ENCODE measurements around the gene WDR86. TPM values are rescaled to one million over a fixed set of nuclear protein-coding genes. Genes with fewer than 3 reads are reported as not detected.

The WDR86 gene
- total and polyA plus RNA-seq, 2 of the 8 experiments (the other 6 are each of a cell fraction or from before 2014, with no cell fraction given), result 12.7 to 15.8 TPM

DNA sequence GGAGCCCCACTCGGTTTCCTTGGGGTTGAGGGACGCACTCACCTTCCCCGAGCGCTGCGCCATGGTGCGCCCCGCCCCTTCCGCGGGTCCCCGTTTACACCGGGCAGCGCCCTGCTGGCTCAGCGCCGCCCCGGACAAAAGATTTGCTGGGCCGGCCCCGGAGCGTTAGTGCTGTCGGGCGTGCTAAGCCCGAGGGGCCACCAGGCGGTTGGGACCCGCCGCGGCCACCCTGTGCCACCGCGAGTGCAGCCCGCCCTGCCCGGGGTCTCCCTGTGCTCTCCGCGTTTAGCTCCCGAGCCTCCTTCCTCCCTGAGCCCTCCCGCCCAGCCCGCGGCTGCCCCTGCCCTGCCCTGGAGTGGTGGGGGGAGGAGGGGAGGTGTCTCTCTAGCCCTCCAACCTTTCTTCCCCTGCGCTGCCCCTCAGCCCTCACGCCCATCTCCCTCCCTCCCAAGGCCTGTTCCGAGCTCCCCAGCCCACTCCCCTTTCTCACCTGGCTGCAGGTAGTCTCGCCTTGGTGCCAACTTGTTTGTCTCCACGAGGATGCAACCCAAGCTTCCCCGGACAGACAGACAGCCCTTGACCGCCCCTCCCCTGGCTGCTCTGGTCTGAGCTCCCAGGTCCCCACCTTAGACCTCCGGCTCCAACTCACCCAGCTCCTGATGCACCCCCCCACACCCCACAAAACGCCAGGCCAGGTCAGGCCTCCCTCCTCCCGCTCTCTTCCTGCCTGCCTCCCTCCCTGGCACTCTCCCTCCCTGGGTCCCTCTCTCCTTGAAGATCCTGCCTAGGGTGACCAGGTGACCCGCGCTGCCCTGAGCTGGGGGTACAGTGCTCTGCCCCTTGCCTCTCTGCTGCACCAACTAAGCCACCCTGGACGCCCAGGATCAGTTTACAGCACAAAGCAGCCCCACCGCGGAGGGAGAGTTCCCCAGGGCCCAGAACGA is 30.3 kb upstream of the WDR86 start, which contains the start of gene CRYGN:
CRYGN (minus strand) TSS at position 287 of the 944 bp plus-strand sequence; CDS start at position 63, 224 bp downstream.
- no peak within 1 kb of the TSS for H3K14ac ChIP-seq (ENCODE audit: insufficient read length)
- H3K56ac ChIP-seq (replicated peaks; ENCODE audit: insufficient read length, low read depth, low read length), result peak within 1 kb of the TSS; percentile 42
- peak within 1 kb of the TSS; percentile 93 for H4K91ac ChIP-seq (replicated peaks; ENCODE audit: insufficient read length, low read length)
- H3K4ac ChIP-seq (replicated peaks; ENCODE audit: insufficient read length, low read depth, low read length), result peak within 1 kb of the TSS; percentile 96
- 2% methylated on average over 29 of the region's 51 CpGs; no CpG with 5 or more reads in 1 of the 2 experiments for whole genome bisulfite sequencing, 2 experiments (ENCODE audit: extremely low coverage in 1 of 2, insufficient coverage in 1 of 2, insufficient read length in 1 of 2, insufficient replicate concordance in 2 of 2, low coverage in 1 of 2, low lambda C conversion rate in 2 of 2, missing lambda C conversion rate in 1 of 2)
- no peak within 1 kb of the TSS; the same call in 1 of the 2 replicates for H3K27ac ChIP-seq (ENCODE audit: low read depth, low read length)
- POLR2A ChIA-PET (ENCODE audit: partially characterized antibody), result interaction anchor here (0.8 to 2.1 kb wide), 7 partner anchors 9 to 59 kb away, joined by 3 to 8 read pairs (median 4); partner anchors contain the start of gene WDR86
- peak within 1 kb of the TSS; percentile 98; the same call in 1 of the 2 replicates for H2BK15ac ChIP-seq (ENCODE audit: low read length)
- H3K9me3 ChIP-seq (ENCODE audit: insufficient read depth in 2 of 2, low read depth in 1 of 2, low read length in 1 of 2), result no peaks in the 10 kb centered on the region
- H3K4me2 ChIP-seq (ENCODE audit: insufficient read depth in 1 of 2, low read depth in 2 of 2, low read length in 2 of 2), result peak within 1 kb of the TSS; percentile 79 to 84
- peak within 1 kb of the TSS; percentile 94 for H2BK5ac ChIP-seq (ENCODE audit: low read depth, low read length)
- DNase-seq (ENCODE audit: low read depth in 1 of 2, low spot score in 2 of 2), result peak in 1 of 2 experiments; percentile 79
- H3K23me2 ChIP-seq (ENCODE audit: low read depth, low read length), result peaks cover 8% of the 10 kb centered on the region; the same call in 1 of the 2 replicates
- peaks cover 0 to 17% (median 6%) of the 10 kb centered on the region in 4 experiments; a peak in 6 of 7 replicates for H3K4me1 ChIP-seq (replicated peaks in 1 of 4; ENCODE audit: control insufficient read depth in 3 of 4, insufficient read depth in 4 of 4, low read length in 3 of 4)
- H3K9ac ChIP-seq (replicated peaks in 1 of 4; ENCODE audit: extremely low read depth in 1 of 4, low read depth in 3 of 4, low read length in 3 of 4), result peak within 1 kb of the TSS in 2 of 4 experiments; percentile 4 to 10; a peak in 2 of 7 replicates
- peak within 1 kb of the TSS; percentile 96; the same call in 1 of the 2 replicates for H2BK12ac ChIP-seq (ENCODE audit: low read depth, low read length)
- H3K36me3 ChIP-seq (ENCODE audit: control insufficient read depth in 2 of 4, insufficient read depth in 4 of 4, low read length in 3 of 4), result no peaks in the 10 kb centered on the region
- H4K5ac ChIP-seq (ENCODE audit: insufficient read length, low read depth, low read length), result peak within 1 kb of the TSS; percentile 8
- H3K79me1 ChIP-seq (ENCODE audit: low read depth, low read length), result no peaks in the 10 kb centered on the region
- peak within 1 kb of the TSS; percentile 45 for H4K8ac ChIP-seq (ENCODE audit: extremely low read depth, insufficient read depth, low read length)
- H3K79me2 ChIP-seq (ENCODE audit: control insufficient read depth in 1 of 2, insufficient read depth in 2 of 2, low read length in 2 of 2), result no peaks in the 10 kb centered on the region
- H2BK20ac ChIP-seq (ENCODE audit: low read length), result peak within 1 kb of the TSS; percentile 97
- no peak within 1 kb of the TSS for H3K23ac ChIP-seq (ENCODE audit: insufficient read length)
- H3K4me3 ChIP-seq (ENCODE audit: extremely low read depth in 1 of 4, insufficient read depth in 2 of 4, low read depth in 3 of 4, low read length in 4 of 4), result peak within 1 kb of the TSS; percentile 37 to 66 (median 57)
- FAIRE-seq, result no peak
- H3K18ac ChIP-seq (ENCODE audit: extremely low read depth, low read length), result peak within 1 kb of the TSS; percentile 95
- CTCF ChIA-PET (ENCODE audit: partially characterized antibody), result interaction anchor here (0.5 to 2.9 kb wide), 14 partner anchors 8 to 333 kb away, joined by 3 to 12 read pairs (median 4); partner anchors contain the start of gene WDR86
- no peak within 1 kb of the TSS for H2AK5ac ChIP-seq (ENCODE audit: low read depth, low read length)
- peak within 1 kb of the TSS; percentile 79 for H2BK120ac ChIP-seq (replicated peaks; ENCODE audit: low read depth, low read length)
- peak within 1 kb of the TSS; percentile 79; the same call in 1 of the 2 replicates for H2AFZ ChIP-seq (ENCODE audit: low read length)
- H3K27me3 ChIP-seq (replicated peaks in 1 of 4; ENCODE audit: control insufficient read depth in 3 of 4, extremely low read depth in 1 of 4, insufficient read depth in 3 of 4, low read length in 3 of 4), result peaks cover 0 to 7% (median 6%) of the 10 kb centered on the region in 4 experiments; a peak in 4 of 7 replicates
- H4K20me1 ChIP-seq (replicated peaks in 1 of 2; ENCODE audit: control insufficient read depth in 1 of 2, insufficient read depth in 2 of 2, low read length in 2 of 2), result no peaks in the 10 kb centered on the region
- TF ChIP-seq TBP (IDR thresholded peaks at IDR 0.05; ENCODE audit: low read depth, low read length) (no peak), BRCA1 (IDR thresholded peaks at IDR 0.05; ENCODE audit: low read depth, low read length) (no peak), PHF8 (conservative IDR thresholded peaks at IDR 0.05; ENCODE audit: low read depth, low read length) (0 out of 2 replicates have a peak, but pooled peaks have one; percentile 37), POU5F1 (IDR thresholded peaks at IDR 0.05; ENCODE audit: low read depth, low read length) (no peak)
- TF ChIP-seq, protein P1, sequence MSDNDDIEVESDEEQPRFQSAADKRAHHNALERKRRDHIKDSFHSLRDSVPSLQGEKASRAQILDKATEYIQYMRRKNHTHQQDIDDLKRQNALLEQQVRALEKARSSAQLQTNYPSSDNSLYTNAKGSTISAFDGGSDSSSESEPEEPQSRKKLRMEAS (IDR thresholded peaks at IDR 0.05), result peak; percentile 53
